Smooth muscle cell of the brain vasculature (primary cell): ENCODE data around the gene SIAH1.
A peak's percentile ranks its signal among the peaks of the same experiment; 100 is the strongest.
"Not testable (repeated sequence)": the region's sequence is repeated elsewhere in the genome, so short reads cannot be mapped to it uniquely, and the experiment has no call there.

Experiments
- DNase-seq: peaks from one replicate; pipeline ENCODE4 v3.0.0-alpha.2; 2012; ENCODE audit warnings: low read depth, low spot score

The SIAH1 gene

DNA sequence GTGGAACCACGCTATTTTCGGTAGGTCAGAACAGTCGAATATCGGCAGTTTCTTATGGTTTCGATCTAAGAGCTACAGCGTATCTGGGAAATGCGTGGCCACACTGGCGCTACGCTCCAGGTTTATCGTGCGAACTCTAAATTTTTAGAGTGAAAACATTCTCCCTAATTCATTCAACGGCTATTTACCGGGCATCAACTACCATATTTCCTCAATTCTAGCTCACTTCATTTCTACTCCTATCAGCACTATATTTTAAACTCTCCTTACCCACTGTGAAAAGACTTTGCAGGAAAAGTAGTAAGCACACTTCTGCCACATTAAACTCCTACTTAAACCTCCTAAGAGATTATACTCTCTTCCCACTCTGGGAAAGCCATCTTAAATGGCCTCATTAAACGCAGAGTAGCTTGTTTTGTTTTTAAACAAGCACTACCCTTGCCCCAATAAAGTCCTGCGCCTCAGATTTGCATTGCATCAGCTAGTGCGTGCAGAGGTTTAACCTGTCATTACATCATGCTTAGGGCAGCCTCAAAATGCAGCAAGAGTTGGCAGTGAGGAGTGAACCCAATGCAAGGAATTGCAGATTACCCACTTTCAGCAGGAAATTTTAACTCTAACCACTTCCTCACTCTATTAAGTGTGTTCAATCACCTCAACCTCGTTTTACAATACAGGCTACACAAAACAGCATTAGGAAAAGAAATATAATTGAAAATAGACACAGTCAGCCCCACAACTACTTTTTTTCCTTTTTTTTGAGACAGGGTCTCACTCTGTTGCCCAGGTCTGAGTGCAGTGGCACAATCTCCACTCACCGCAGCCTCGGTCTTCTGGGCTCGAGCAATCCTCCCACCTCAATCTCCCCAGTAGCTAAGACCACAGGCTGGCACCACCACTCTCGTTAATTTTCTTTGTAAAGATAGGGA is 18.8 kb downstream of the SIAH1 start:
- no peak for DNase-seq

DNA sequence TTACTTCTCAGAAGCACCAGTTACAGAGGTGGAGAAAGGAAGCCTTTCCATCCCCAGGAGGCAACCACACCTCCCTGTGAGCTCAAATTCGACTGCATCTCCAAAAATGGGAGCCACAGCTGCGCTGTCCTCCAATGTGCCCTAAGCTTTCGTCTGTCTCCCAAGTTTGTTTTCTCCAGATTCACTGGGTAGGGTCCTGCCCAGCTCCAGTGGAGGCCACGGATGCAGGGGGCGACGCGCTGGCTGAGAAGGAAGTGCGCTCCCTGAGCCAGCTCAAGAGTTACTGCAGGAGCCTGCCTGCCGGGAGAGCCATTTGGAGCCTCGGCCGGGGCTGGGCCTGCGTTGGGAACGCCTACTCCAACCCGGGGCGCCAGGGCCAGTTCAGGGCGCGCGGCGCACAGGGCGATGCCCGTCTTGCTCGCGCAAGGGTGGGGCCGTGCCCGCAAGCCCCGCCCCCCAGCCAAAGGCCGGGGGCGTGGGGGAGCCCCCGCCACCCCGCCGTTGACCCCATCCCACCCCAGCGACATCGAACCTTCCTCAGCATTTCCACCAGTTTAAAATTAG is 19.5 kb downstream of the SIAH1 start:
- DNase-seq, result peak; percentile 46

DNA sequence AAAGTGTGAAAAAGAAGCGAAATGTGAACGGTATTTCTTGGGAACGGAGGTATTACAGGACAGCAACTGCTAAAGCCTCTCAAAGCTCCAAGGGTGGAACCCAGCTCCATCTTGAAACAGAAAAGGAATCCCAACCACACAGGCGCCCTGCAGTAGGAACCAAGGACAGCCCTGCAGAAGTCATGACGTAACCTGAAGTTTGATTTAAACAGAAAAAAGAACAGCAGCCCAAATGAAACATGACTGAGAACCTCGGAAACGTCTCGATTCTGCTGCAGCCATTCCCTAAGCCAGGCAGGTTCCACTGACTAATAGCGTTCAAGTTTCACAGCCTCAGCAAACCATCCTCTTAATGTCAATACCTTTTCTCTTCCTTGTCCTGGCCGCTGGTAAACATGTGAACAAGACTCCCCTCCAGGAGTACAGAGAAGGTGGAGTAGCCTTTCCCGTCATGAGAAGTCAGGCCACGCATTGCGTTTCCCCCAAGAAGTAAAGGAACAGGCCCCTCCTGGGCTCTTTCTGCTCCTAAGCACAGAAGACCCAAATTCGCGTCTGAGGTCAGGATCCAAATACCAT is 20.1 kb downstream of the SIAH1 start:
- no peak for DNase-seq

DNA sequence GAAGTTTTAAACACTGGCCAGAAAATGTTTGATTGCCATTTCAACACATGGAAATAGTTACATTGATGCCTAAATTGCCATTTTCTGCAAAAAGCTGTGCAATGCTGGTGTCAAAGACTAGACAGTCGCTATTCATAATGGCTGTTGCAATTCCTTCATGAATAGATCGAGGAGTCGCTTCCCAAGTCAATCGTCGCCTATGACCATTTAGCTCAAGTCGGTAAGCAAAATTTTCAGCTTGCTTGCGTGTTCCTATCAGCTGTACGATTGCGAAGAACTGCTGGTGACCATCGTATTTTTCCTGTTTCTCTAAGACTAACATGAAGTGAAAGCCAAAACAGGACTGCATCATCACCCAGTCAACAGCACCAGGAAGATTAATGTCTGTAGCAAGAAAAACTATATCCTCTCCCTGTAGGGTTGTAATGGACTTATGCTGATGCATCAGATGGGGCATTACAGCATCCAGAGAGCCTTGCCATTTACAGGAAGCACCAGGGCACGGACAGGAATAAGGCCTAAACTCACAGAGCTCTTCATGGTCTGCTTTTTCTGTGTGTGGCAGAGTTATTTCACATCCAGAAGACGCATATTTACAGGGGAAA is 23.6 kb downstream of the SIAH1 start:
- DNase-seq, result no peak

DNA sequence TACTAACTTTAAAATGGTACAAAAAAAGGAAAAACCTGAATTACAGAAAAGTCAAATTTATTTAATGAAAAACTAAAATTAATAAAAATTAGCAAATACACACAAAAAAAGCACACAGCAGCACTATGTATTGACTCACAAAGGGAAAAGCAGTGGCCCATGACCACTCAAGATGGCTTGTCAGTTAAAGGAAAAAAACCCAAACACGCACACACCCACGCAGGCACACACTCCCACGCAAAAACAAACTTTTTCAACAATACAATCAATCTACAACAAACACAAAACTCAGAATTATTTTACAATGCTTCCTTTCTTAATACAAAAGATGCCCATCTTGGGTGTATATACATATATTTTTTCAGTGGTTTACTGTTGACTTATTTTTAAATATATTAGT is 24.2 kb downstream of the SIAH1 start:
- DNase-seq, result no peak

DNA sequence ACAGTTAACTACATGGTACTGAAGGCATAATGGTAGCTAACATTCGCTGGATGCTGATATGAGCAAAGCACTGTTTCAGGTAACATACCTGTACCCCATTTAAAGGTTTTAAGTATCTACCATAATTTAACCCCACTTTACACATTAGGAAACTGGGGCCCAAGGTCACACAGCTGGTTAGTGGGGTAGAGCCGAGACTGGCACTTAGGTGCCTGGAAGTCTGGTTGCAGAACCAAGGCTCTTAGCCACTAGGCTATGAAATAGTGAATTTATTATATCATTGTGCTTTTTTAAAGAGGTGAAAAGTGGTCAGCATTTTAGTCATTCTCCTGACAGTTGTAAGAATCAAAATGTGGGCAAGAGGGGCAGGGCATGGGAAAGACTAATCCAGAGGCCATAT is 25.2 kb downstream of the SIAH1 start:
- DNase-seq, result no peak

DNA sequence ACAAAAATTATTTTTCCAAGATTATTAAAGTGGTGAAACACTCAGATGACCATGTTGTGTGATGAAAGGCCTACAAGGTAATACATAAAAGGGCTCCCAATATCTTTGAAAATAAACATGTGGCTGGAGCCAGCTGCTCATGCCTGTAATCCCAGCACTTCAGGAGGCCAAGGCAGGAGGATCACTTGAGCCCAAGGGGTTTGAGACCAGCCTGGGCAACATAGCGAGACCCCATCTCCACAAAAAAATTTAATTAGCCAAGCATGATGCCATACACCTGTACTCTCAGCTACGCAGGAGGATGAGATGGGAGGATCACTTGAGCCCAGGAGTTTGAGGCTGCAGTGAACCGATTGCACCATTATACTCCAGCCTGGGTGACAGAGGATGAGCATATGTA is 26.8 kb downstream of the SIAH1 start:
- no peak for DNase-seq

DNA sequence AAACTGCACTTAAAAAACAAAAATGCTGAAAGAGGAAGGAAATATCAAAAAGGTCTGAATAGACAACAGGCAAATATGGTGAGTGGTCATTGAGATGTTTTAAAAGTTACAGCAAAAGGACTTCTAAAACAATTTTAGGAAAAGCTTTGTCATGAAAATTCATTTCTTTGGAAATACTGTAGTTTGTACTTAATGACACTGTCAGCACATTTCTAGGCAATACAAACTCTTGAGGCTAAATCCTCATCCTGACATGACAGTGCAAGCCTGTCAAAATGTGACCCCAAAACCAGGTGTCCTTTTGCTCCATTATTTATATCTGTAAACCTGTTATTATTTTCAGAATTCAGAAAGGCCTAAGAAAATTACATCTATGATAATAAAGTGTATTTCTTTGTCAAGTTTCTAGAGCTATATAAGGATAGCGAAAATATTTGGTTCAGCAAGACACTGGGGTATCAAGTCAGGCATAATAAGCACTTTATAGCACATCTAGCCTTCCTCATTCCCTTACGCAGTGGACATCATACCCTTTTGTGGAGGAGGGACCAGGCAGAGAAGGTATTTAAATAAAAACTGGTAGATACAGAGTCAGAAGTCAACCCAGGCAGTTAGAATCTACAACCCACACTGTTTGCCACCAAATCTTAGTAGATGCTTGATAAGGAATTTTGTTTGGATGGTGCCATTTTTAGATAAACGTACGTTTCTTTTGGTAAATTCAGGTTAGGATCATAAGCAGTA is 28.4 kb downstream of the SIAH1 start:
- no peak for DNase-seq

DNA sequence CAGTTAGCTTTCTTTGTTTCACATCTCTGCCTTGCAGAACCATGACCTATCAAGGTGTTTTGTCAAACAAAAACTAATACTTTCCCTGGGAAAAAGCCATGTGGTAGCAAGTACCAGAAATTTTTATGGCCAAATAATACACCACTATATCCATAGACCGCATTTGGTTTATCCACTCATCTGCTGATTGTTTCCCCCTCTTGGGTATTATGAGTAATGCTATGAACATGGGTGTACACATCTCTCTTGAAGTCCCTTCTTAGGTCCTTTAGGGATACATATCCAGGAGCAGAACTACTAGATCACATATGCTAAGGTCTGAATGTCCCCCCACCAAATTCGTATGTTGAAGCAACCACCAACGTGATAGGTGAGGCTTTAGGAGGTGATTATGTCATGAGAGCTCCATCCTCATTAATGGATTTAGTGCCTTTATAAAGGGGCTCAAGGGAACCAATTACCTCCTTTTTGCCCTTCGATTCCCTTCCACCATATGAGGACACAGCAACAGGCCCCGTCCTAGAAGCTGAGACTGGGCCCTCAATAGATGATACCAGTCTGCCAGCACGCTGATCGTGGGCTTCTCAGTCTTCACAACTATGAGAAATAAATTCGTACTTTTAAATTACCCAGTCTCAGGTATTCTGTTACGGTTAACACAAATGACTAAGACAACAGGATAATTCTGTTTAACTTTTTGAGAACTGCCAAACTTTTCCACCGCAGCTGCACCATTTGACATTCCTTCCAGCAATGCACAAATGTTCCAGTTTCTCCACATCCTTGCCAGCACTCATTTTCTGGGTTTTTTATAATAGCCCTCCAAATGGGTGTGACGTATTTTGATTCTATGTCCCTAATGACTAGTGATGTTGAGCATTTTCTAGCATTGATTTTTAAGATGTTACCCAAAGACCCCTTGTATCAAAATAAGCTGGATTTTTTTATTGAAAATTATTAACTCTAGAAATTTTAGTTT is 30.0 kb downstream of the SIAH1 start:
- no peak for DNase-seq

DNA sequence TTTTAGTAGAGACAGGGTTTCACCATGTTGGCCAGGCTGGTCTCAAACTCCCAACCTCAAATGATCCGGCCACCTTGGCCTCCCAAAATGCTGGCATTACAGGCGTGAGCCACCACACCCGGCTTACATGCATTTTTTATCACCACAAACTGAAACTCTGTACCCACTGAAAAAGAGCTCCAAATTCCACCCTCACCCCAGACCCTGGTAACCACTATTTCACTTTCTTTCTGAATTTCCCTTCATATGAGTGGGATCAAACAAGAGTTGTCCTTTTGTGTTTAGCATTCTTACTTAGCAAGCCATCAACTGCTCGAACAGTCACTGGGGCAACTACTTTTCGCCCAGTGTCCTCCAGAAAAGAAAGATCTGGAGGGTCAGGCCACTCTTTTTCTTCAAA is 30.8 kb downstream of the SIAH1 start:
- DNase-seq, result not testable (repeated sequence)

DNA sequence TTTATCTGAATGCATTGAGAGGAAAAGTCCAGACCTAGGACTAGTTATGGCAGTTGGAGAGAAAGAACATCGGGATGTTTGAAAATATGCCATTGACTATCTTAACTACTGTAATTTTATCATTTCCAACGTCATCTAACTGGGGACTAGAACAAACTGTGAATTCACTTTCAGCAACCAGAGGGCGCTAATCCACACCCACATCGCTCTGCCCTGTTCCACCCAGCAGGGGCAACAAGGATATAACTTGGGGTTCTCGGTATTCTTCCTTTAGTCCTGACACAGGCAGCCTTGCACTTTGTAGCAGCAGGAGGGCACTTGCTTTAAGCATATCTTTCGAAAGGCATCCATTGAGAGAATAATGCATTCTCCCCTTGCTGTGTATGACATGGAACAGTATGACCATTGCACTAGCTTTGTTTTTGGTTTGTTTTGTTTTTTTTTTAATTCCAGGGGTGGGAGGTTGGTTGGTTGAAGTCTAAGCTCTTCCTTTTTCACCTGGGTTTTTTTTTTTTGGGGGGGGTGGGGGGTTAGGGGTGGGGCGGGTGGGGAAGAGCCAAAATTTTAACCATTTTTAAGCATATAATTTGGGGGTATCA is 31.5 kb downstream of the SIAH1 start:
- DNase-seq, result peak; percentile 57

DNA sequence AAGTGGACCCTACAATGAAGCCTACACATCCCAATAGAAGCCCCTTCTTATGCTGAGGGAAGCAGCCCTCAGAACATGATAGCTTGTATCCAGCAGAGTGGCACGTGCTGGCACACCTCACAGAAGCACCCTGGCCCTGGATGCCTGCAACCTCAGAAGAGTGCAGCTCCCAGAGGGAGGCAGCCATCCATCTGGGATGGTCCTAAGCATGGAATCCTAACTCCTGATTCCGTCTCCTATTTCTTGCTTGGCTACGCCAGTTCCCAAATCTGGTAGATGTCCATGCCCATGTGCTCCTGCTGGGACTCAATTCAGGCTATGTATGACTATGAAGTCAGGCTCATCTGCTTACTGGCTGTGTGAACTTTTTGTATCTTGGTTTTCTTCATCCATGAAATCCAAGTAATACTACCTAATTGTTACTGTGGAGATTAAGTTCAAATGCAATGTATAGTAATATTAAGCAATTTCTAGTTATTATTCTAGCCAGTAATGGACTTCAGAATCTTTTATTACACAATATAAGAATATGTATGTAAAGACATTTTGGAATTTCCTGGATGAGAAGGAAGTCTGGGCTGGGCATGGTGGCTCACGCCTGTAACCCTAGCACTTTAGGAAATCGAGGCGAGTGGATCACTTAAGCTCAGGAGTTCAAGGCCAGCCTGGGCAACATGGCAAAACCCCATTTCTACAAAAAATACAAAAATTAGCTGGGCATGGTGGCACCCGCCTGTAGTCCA is 32.4 kb downstream of the SIAH1 start:
- no peak for DNase-seq

DNA sequence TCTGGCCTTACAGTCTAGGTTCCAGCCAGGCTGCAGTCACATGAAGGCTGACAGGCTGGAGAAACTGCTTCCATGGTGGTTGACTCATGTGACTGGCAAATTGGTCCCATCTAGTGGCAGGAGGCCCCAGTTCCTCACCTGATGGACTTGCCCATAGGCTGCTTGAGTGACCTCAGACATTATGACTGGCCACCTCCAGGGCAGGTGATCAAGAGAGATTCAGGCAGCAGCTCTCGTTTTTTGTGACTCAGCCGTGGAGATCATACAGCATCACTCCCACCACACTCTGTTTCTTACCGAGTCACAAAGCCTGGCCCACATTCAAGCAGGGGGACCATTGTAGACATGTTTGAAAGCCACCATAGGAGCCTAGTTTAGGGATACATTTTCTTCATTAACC is 34.5 kb downstream of the SIAH1 start:
- DNase-seq, result no peak

DNA sequence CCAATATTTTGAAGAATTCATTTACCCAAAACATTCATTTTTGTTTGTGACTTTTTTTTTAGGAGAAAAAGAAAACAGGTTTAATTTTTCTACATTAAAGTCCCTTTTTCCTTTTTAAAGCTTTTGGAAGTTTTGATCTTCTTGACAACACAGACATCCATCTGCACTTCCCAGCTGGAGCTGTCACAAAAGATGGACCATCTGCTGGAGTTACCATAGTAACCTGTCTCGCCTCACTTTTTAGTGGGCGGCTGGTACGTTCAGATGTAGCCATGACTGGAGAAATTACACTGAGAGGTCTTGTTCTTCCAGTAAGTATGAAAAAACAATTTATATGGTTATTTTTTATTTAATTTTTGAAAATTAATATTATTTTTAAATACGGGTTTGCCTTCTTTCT is 37.2 kb downstream of the SIAH1 start:
- DNase-seq, result no peak

DNA sequence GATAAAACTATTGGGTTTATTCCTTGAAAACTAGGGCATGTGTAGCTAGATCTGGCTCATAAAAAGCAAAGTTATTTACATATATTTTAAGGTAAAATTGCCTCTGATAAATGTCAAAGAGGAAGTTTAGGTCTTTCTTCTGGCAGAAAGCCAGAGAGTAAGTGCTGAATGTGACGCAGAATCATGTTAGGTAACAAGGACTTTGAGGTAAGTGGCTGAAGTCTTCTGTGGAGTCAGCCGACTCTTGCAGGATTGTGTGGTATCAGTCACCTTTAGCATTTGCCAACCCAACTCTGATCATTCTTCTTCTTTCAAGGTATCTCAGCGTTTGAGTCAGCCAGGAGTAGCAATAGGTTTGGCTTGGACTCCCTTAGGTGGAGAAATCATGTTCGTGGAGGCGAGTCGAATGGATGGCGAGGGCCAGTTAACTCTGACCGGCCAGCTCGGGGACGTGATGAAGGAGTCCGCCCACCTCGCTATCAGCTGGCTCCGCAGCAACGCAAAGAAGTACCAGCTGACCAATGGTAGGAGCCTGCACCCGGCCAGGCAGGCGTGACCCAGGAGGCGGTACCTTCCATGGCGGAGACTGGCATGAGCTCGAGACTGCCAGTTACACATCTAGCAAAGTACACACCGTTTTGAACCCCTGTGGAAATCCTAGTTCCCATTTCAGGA is 37.9 kb downstream of the SIAH1 start:
- DNase-seq, result no peak

DNA sequence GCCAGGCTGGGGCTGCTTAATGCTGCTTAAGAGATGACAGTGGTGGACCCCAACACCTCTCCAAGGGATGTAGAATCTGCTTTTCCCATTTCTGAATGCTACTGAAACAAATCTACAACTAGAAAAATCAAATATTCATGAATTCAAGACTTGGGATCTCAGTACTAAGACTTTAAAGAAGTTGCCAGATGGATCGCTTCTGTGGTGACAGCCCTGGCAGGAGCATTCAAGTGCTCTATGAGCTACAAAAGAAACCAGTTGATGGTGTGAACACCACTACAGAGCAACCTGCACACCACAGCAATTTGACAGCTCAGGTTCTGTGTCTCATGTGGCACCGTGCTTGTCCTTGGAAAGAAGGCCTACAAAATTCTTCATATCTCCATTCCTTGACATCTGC is 42.6 kb downstream of the SIAH1 start:
- no peak for DNase-seq

DNA sequence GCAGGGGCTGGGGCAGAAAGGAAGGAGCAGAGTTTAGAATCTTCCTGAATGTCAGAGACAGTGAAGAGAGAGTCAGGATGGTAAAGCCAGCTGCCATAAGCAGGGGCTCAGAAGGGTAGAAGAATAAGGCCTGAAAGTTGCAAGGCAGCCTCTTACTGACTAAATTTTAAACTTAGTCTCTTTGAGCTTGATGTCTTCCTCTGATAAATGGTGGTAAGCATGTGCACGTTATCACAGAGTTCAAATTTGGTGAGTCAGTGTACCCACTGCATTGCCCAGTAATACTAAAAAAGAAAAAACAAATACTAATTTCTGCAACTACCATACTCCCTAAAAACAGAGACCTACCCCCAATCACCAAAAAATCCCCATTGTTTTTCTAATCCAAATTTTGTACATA is 45.2 kb downstream of the SIAH1 start:
- no peak for DNase-seq

DNA sequence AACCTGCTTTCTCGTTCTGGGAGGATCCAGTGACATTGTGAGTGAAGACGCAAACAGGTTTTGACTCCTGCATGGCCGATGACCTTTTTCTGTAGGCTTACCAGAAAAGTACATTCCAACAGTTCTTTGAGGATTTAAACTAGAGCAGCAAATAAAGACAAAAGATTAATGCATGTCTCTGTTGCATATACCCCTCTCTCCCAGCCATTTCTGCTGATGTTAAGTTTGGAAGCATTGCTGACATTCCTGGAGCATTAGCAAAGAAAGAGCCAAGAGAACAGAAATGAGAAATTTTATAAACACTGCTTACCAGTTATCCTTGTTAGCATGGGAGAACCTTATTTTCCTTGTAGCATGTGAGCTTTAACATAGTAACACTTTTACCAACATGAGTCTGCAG is 49.3 kb downstream of the SIAH1 start:
- no peak for DNase-seq

DNA sequence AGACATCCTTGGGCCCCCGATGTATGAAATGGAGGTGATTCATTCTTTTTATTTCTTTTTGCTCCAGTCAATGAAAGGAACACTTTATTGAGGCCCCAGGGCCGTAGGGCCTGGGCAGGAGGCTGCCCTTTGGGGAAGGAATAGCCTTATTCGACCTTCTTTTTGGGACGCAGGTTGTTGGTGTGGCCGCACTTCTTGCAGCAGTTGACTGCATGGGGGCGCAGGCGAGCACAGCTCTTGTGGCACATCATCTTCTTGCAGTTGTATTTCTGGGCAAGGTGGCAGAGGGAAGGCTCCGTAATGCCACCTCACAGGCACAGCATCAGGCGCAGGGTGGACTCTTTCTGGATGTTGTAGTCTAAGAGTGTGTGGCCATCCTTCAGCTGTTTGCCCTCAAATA is 50.9 kb downstream of the SIAH1 start:
- DNase-seq, result no peak
